ENCODE results near the gene ADAD2.

ADAD2 gene

DNA sequence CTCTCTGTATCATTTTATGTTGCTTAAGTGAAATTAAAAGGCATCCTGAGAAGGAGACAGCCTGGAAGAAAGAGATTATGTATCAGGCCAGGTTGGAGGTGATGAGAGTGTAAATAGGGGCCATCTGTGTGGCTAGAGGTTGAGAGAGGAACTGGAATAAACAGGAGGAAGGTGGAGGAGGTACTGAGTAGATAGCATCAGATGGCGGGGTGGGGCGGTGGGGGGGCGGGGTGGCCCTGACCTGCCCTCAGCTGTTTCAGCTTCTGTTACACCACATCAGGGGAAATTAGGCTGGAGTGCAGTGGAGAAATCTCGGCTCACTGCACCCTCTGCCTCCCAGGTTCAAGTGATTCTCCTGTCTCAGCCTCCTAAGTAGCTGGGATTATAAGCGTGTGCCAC is 55.7 kb downstream of the ADAD2 start:
- no peak for DNase-seq

All from right kidney (tissue), 1 donor.